Neuronal stem cell (in vitro differentiated cells): ENCODE results near the gene CFAP54.

Experiments
- DNase-seq: peaks from one replicate; pipeline ENCODE4 v3.0.0-alpha.2; 2013; ENCODE audit warnings: low spot score
- H2AFZ ChIP-seq: one replicate; pipeline ENCODE4 v1.6.1; 2013; ENCODE audit warnings: mild to moderate bottlenecking, low read length, inconsistent platforms
- H2AK5ac ChIP-seq: 2 replicates; pipeline ENCODE4 v1.6.1; 2013; ENCODE audit warnings: low read depth, mild to moderate bottlenecking, inconsistent platforms, low read length, moderate library complexity, mixed read lengths
- H2BK120ac ChIP-seq: 2 replicates; pipeline ENCODE4 v1.6.1; 2013; ENCODE audit warnings: low read depth, mild to moderate bottlenecking, inconsistent platforms, low read length, moderate library complexity, mixed read lengths
- H2BK12ac ChIP-seq: one replicate; pipeline ENCODE4 v1.6.1; 2013; ENCODE audit warnings: low read length, inconsistent platforms
- H2BK15ac ChIP-seq: 2 replicates; pipeline ENCODE4 v1.6.1; 2013; ENCODE audit warnings: mild to moderate bottlenecking, low read length, inconsistent platforms, mixed read lengths
- H2BK5ac ChIP-seq: one replicate; pipeline ENCODE4 v1.6.1; 2013; ENCODE audit warnings: inconsistent platforms, mild to moderate bottlenecking, low read length, moderate library complexity
- H3K14ac ChIP-seq: one replicate; pipeline ENCODE4 v1.6.1; 2013; ENCODE audit warnings: low read length, inconsistent platforms
- H3K18ac ChIP-seq: 2 replicates; pipeline ENCODE4 v1.6.1; 2013; ENCODE audit warnings: low read length, inconsistent platforms
- H3K23ac ChIP-seq: 2 replicates; pipeline ENCODE4 v1.6.1; 2013; ENCODE audit warnings: low read depth, mild to moderate bottlenecking, mixed read lengths, low read length, inconsistent platforms; ENCODE audit not compliant: poor library complexity
- H3K27ac ChIP-seq: replicated peaks from 3 replicates; pipeline ENCODE4 v1.5.1; 2013; ENCODE audit warnings: low read length, inconsistent platforms
- H3K27me3 ChIP-seq, 3 experiments: 2 replicates each; pipeline ENCODE4 v1.6.1; 2013; ENCODE audit warnings: low read length in 3 of 3, mild to moderate bottlenecking in 2 of 3, inconsistent platforms in 1 of 3, low read depth in 1 of 3, mixed read lengths in 1 of 3, moderate library complexity in 1 of 3; ENCODE audit not compliant: control insufficient read depth in 3 of 3, insufficient read depth in 3 of 3
- H3K36me3 ChIP-seq, 2 donors: replicated peaks in 1 of 2; 2 replicates each; pipeline ENCODE4 v1.6.1; 2013; ENCODE audit warnings: low read length in 2 of 2; ENCODE audit not compliant: control insufficient read depth in 2 of 2, insufficient read depth in 2 of 2
- H3K4ac ChIP-seq: 2 replicates; pipeline ENCODE4 v1.6.1; 2013; ENCODE audit warnings: inconsistent platforms, mild to moderate bottlenecking, low read length, moderate library complexity
- H3K4me1 ChIP-seq, 2 donors: 1 replicate in 1 of 2; 2 replicates in 1 of 2; pipeline ENCODE4 v1.6.1; 2013; ENCODE audit warnings: low read length in 2 of 2, low read depth in 1 of 2; ENCODE audit not compliant: control insufficient read depth in 2 of 2, insufficient read depth in 1 of 2
- H3K4me2 ChIP-seq: one replicate; pipeline ENCODE4 v1.6.1; 2013; ENCODE audit warnings: mild to moderate bottlenecking, low read length, inconsistent platforms; ENCODE audit not compliant: insufficient read depth, poor library complexity, severe bottlenecking
- H3K4me3 ChIP-seq, 2 donors: 2 replicates each; pipeline ENCODE4 v1.5.1; 2013; ENCODE audit warnings: low read length in 2 of 2, mild to moderate bottlenecking in 2 of 2, inconsistent platforms in 1 of 2, moderate library complexity in 1 of 2
- H3K79me1 ChIP-seq: one replicate; pipeline ENCODE4 v1.6.1; 2013; ENCODE audit warnings: low read depth, mild to moderate bottlenecking, inconsistent platforms, low read length, moderate library complexity
- H3K9ac ChIP-seq: one replicate; pipeline ENCODE4 v1.6.1; 2013; ENCODE audit warnings: mild to moderate bottlenecking, low read depth, low read length, inconsistent platforms; ENCODE audit not compliant: poor library complexity
- H3K9me3 ChIP-seq, 2 donors: replicated peaks in 1 of 2; 2 replicates each; pipeline versions ENCODE3 to v1.6.1; 2013; ENCODE audit warnings: low read length in 2 of 2, mild to moderate bottlenecking in 2 of 2, inconsistent platforms in 1 of 2, low read depth in 1 of 2, mixed read lengths in 1 of 2, moderate library complexity in 1 of 2; ENCODE audit not compliant: control insufficient read depth in 2 of 2, insufficient read depth in 1 of 2
- H4K8ac ChIP-seq: one replicate; pipeline ENCODE4 v1.6.1; 2013; ENCODE audit warnings: low read depth, mild to moderate bottlenecking, inconsistent platforms, low read length, moderate library complexity
- H4K91ac ChIP-seq: one replicate; pipeline ENCODE4 v1.6.1; 2013; ENCODE audit warnings: low read length, low read depth, mild to moderate bottlenecking, inconsistent platforms; ENCODE audit not compliant: poor library complexity
- WGBS, 2 donors: extraction: QIAGEN DNeasy Blood & Tissue Kit; methylation state at CpG; one replicate each; pipeline ENCODE4 v1.1.7; 2013; ENCODE audit warnings: missing lambda C conversion rate in 2 of 2, mixed read lengths in 1 of 2; ENCODE audit not compliant: insufficient read length in 2 of 2, insufficient replicate concordance in 1 of 2; ENCODE audit errors: extremely low coverage in 2 of 2; 5-methylcytosine and 5-hydroxymethylcytosine counted together

Gene CFAP54

DNA sequence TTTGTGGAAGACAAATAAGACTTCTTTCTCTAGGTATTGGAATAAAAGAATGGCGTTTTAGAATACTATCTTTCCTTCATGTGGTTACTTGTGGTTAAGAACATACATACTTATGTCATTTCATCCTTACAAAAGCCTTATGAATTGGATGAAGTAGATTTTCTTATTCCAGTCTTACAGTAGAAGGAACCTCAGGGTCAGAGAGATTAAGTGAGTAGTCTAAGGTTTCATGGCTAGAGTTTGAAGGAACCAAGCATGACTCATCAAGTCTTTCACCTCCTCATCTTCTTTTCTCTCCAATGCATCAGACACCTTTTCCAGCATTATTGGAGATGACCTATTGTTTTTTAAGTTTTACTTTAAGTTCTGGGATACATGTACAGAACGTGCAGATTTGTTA, 324.8 kb downstream of the CFAP54 start:
- H3K4me1 ChIP-seq, result peaks cover 2 to 9% of the 10 kb centered on the region in 2 donors
- H4K8ac ChIP-seq, result no peak overlapping the region
- no peaks in the 10 kb centered on the region for H3K79me1 ChIP-seq
- no peak overlapping the region for H2BK5ac ChIP-seq
- no peak overlapping the region for H2AK5ac ChIP-seq
- H2BK120ac ChIP-seq, result no peak overlapping the region
- H3K27me3 ChIP-seq, result no peaks in the 10 kb centered on the region
- H3K9ac ChIP-seq, result no peak overlapping the region
- peaks cover 3 to 4% of the 10 kb centered on the region in 2 donors for H3K9me3 ChIP-seq
- no peak overlapping the region for H4K91ac ChIP-seq
- no peak overlapping the region for H3K18ac ChIP-seq
- no peak overlapping the region for H3K4me2 ChIP-seq
- no peak overlapping the region for H3K27ac ChIP-seq
- H3K36me3 ChIP-seq, result peaks cover 0 to 3% of the 10 kb centered on the region in 2 donors
- DNase-seq, result no peak
- no peak overlapping the region for H2AFZ ChIP-seq
- no peak overlapping the region for H2BK15ac ChIP-seq
- whole genome bisulfite sequencing, 2 donors, result no CpG with 5 or more reads among the region's 2 CpGs
- H3K4me3 ChIP-seq, result no peak overlapping the region
- no peak overlapping the region for H3K23ac ChIP-seq
- no peak overlapping the region for H3K14ac ChIP-seq
- H3K4ac ChIP-seq, result no peak overlapping the region
- no peak overlapping the region for H2BK12ac ChIP-seq

DNA sequence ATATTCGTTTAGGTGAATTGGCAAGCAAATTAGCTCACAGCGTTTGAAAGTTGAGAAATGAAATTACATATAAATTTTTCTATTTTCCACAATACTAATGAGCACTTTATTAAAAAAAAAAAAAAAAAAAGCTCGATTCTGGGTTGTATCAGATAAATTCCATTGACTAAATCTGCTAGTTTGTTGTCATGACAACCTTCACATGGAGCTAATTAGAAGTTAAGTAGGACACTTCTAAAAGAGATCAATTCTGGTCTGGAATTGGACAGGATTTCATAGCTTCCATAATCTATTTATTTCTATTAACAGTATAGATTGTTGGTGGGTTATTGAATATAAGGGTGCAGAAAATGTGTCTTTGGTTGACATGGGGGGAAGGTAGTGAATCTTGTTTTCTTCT, 332.2 kb downstream of the CFAP54 start:
- Histone ChIP-seq H3K14ac (no peak overlapping the region), H2BK12ac (no peak overlapping the region), H4K91ac (no peak overlapping the region), H3K9me3 (peaks cover 0 to 4% of the 10 kb centered on the region in 2 donors), H3K79me1 (no peaks in the 10 kb centered on the region), H3K18ac (no peak overlapping the region), H3K36me3 (peaks cover 0 to 3% of the 10 kb centered on the region in 2 donors), H2BK5ac (no peak overlapping the region), H3K27me3 (no peaks in the 10 kb centered on the region), H2BK15ac (no peak overlapping the region), H2AK5ac (no peak overlapping the region), H3K4me3 (no peak overlapping the region), H3K23ac (no peak overlapping the region), H2BK120ac (no peak overlapping the region), H3K27ac (no peak overlapping the region), H2AFZ (no peak overlapping the region), H3K4ac (no peak overlapping the region), H4K8ac (no peak overlapping the region), H3K4me2 (no peak overlapping the region), H3K9ac (no peak overlapping the region), H3K4me1 (peaks cover 0 to 1% of the 10 kb centered on the region in 2 donors)
- WGBS, 2 donors, result no CpG with 5 or more reads among the region's 3 CpGs
- no peak for DNase-seq

DNA sequence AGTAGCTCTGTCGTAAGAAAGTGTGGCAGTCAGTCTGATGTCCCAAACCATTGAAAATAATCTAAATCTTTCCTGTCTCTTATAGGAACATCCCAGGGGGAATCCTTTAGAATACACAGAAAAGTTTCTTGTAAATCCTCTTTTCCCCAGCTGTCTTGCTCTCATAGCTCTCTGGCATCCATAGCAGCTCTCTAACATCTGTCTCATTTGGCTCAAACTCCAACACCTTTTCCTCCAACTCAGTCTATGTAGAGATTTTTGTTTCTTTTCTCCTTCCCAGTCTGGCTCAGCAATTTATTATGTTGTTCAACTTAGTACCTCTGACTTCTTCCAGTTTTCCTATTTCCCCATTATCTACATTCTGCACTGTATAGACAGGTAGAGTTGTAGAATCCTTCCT, 333.3 kb downstream of the CFAP54 start:
- Histone ChIP-seq H4K8ac (no peak overlapping the region), H2AK5ac (no peak overlapping the region), H3K27ac (no peak overlapping the region), H2AFZ (no peak overlapping the region), H2BK12ac (no peak overlapping the region), H3K18ac (no peak overlapping the region), H3K4me1 (peaks cover 0 to 1% of the 10 kb centered on the region in 2 donors), H2BK15ac (no peak overlapping the region), H3K9me3 (peaks cover 0 to 2% of the 10 kb centered on the region in 2 donors), H3K9ac (no peak overlapping the region), H3K4me2 (no peak overlapping the region), H3K27me3 (no peaks in the 10 kb centered on the region), H2BK5ac (no peak overlapping the region), H3K36me3 (no peaks in the 10 kb centered on the region), H3K23ac (no peak overlapping the region), H3K14ac (no peak overlapping the region), H4K91ac (no peak overlapping the region), H2BK120ac (no peak overlapping the region), H3K4me3 (no peak overlapping the region), H3K79me1 (no peaks in the 10 kb centered on the region), H3K4ac (no peak overlapping the region)
- no CpG with 5 or more reads among the region's 1 CpG for WGBS, 2 donors
- DNase-seq, result no peak

DNA sequence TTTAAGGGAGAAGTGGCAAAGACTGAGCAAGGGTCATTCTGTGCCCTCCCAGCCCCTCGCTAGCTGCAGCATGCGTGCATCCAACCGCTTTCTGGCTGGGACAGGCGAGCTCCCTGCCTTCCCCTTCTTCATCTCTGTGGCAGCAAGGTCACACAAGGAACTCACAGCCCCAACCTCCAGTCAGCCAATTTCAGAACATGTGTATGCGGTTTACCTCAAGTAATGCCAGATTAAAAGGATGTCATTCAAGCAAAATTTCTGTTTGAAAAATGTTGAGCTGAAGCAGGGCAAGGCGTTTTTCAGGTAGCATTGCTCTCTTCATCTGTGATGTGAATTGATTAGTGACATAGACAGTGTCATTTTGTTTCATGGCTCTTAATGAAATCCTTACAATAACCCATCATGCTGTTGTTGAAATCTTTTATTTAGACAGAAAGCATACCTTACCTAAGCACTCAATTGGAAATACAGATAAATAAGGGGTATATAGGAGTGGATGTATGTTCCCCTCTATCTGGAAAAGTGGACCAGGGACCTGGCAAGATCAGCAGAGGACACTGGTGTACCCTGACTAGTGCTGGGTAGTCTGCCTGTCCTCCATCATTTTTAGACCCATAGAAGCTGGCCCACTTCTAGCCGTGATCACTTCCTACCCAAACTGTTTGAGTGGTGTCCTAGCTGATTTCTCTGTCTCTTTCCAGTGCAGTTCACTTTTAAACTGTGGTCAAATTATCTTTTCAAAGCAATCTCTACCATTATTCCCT, 334.9 kb downstream of the CFAP54 start:
- Histone ChIP-seq H2AK5ac (no peak overlapping the region), H2AFZ (no peak overlapping the region), H2BK12ac (no peak overlapping the region), H3K4me2 (no peak overlapping the region), H4K91ac (no peak overlapping the region), H2BK120ac (no peak overlapping the region), H3K36me3 (no peaks in the 10 kb centered on the region), H3K79me1 (no peaks in the 10 kb centered on the region), H2BK15ac (no peak overlapping the region), H4K8ac (no peak overlapping the region), H3K4ac (no peak overlapping the region), H3K9ac (no peak overlapping the region), H3K4me3 (no peak overlapping the region), H3K14ac (no peak overlapping the region), H3K4me1 (peaks cover 0 to 1% of the 10 kb centered on the region in 2 donors), H2BK5ac (no peak overlapping the region), H3K27me3 (no peaks in the 10 kb centered on the region), H3K18ac (no peak overlapping the region), H3K9me3 (no peaks in the 10 kb centered on the region), H3K27ac (no peak overlapping the region), H3K23ac (no peak overlapping the region)
- no CpG with 5 or more reads among the region's 7 CpGs for WGBS, 2 donors
- DNase-seq, result no peak
